ENCODE measurements around the gene HRCT1.
A peak's percentile ranks its signal among the peaks of the same experiment; 100 is the strongest.

HRCT1 gene

DNA sequence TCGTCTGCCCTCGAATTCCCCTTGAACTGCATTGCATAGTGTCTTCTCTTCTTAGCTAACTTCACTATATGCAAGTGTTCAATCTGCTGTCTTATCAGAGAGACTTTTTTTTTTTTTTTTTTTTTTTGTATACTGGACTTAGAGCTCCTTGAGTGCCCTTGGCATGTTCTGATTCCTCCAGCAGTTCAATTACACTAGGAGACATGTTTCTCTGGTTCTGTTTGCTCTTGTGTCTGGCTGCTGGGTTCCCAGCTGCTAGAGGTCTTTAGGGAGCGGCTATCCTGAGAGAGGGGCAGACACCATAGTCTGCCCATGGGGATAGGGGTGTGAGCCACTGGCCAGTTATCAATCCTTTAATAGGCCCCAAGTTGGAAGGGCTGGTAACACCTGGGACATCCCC is 38.8 kb downstream of the HRCT1 start:
- DNase-seq (ENCODE audit: low spot score): no peak

DNA sequence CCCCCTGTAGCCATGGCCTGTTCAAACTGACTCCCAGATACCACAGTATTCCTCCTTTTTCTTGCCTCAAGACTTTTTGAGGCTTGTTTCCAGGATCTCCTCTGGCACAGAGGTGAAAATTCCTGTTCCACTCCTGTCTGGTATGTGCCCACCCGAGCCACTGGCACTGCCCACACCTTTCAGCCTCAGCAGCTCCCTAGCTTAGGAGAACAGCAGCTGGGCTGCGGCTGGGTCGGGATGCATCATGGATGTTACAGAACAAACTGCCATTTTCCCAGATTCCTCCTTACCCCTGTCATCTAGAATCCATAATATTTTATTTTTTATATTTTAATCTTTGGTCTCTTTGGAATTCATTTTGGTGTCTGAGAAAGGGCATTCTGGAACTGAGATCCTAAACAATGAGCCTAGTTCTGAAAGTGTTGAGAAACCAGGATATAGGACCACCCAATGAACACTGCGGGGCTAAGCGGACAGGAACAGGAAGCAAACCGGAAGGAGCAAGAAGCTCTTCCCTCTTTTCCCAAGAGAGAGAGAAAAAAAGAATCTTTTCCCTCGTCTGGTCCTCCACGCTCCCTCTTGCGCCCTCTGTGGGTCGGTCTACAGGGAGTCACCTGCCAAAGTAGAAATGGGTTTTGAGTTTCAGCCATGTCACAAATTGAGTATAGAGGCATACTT is 39.5 kb downstream of the HRCT1 start:
- DNase-seq (ENCODE audit: low spot score): peak; percentile 64

- no peak for DNase-seq (ENCODE audit: low spot score)
Observed at GRCh38 chr9:35948451-35948850, 42.4 kb downstream of the HRCT1 start.

- DNase-seq (ENCODE audit: low spot score): no peak
Observed at GRCh38 chr9:35948901-35949318, 42.9 kb downstream of the HRCT1 start.

DNA sequence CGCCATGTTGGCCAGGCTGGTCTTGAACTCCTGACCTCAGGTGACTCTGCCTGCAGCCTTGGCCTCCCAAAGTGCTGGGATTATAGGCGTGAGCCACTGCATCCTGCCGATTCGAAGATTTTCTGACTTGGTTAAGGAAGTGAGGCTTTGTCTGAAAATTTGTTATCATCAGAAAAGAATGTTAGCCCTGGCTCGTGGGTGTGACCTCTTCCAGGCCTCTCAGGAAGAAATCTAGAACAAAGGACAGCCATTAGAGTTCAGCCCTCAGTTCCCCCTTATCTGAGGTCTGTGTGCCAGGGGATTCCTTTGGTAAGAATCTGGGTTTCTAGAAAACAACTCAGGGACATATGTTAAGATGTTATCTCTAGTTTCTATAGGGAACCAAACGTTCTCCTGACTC is 45.7 kb downstream of the HRCT1 start:
- no peak for DNase-seq (ENCODE audit: low spot score)

DNA sequence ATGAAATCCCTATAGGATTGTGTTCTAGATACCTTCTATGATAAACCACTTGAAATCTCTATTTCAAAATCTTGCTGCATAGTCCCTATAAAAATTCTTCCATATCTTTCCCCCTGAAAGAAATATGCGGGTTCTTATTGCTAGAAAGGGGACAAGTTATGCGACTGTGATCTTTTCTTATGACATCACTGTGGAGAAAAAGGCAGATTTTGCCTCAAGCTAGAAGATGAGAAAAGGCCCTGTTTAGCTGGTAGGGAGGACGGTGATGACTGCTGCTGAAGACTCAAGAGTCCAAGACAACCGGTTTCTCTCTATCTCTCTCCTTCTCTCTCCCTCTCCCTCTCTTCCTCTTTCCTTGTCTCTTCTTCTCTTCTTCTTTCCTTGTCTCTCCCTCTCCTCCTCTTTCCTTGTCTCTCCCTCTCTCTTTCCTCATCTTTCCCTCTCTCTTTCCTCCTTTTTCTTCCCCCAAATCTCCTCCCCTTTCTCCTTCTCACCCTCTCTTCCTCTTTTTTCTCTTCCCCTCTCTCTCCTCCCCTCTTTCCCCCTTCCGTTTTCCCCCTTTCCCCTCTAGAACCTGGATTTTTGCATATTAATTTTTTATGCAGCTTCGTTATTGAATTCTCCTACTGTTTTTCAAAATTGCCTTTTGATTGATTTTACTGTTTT is 46.7 kb downstream of the HRCT1 start:
- no peak for DNase-seq (ENCODE audit: low spot score)

GRCh38 chr9:35954942-35955546 is 49.0 kb downstream of the HRCT1 start:
- DNase-seq (ENCODE audit: low spot score): peak; percentile 70

- no peak for DNase-seq (ENCODE audit: low spot score)
Observed at GRCh38 chr9:35956651-35957050, 50.6 kb downstream of the HRCT1 start.
